ENCODE measurements around the gene HMGXB4.

HMGXB4 gene

DNA sequence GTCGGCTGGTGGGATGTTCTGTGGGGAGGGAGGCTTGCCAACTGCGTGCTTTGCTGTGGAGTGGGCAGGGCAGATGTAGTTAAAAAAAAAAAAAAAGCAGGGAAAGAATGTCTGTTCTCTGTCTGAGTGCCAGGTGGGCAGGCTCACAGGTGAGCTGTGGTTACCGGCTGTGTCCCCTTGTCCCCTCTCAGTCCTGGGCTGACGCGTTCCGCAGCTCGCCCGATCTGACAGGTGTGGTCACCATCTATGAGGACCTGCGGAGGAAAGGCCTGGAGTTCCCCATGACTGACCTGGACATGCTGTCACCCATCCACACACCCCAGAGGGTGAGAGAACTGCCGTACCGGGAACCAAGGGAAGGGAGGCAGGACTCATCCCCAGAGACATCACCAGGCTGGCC is 66.0 kb downstream of the HMGXB4 start:
- H2AFZ ChIP-seq (ENCODE audit: low read length): no peak overlapping the region
- no peak overlapping the region for H3K9ac ChIP-seq (ENCODE audit: low read length)
- no peaks in the 10 kb centered on the region for H3K9me2 ChIP-seq (replicated peaks; ENCODE audit: insufficient read depth, low read length)
- TF ChIP-seq EZH2phosphoT487 (IDR thresholded peaks at IDR 0.05; ENCODE audit: low read length): no peak
- TF ChIP-seq, protein P1, sequence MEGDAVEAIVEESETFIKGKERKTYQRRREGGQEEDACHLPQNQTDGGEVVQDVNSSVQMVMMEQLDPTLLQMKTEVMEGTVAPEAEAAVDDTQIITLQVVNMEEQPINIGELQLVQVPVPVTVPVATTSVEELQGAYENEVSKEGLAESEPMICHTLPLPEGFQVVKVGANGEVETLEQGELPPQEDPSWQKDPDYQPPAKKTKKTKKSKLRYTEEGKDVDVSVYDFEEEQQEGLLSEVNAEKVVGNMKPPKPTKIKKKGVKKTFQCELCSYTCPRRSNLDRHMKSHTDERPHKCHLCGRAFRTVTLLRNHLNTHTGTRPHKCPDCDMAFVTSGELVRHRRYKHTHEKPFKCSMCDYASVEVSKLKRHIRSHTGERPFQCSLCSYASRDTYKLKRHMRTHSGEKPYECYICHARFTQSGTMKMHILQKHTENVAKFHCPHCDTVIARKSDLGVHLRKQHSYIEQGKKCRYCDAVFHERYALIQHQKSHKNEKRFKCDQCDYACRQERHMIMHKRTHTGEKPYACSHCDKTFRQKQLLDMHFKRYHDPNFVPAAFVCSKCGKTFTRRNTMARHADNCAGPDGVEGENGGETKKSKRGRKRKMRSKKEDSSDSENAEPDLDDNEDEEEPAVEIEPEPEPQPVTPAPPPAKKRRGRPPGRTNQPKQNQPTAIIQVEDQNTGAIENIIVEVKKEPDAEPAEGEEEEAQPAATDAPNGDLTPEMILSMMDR (IDR thresholded peaks at IDR 0.05; ENCODE audit: low read length): no peak
- TF ChIP-seq EZH2 (optimal IDR thresholded peaks at IDR 0.05; ENCODE audit: low read depth, low read length): no peak
- H3K27me3 ChIP-seq (replicated peaks; ENCODE audit: insufficient read depth, low read length): no peaks in the 10 kb centered on the region
- no peaks in the 10 kb centered on the region for H4K20me1 ChIP-seq (ENCODE audit: insufficient read depth, low read length)
- no peaks in the 10 kb centered on the region for H3K4me1 ChIP-seq (ENCODE audit: low read length)
- DNase-seq: no peak
- no peaks in the 10 kb centered on the region for H3K9me3 ChIP-seq (replicated peaks; ENCODE audit: insufficient read depth, low read length)
- no peak overlapping the region for H3K27ac ChIP-seq (ENCODE audit: low read length)
- H3K36me3 ChIP-seq (replicated peaks; ENCODE audit: insufficient read depth, low read length): no peaks in the 10 kb centered on the region
- H3K4me2 ChIP-seq (ENCODE audit: low read depth, low read length): no peak overlapping the region
- H3F3A ChIP-seq (ENCODE audit: insufficient read depth, low read length): no peaks in the 10 kb centered on the region
- H3K4me3 ChIP-seq (ENCODE audit: low read length): no peak overlapping the region
- H3K79me2 ChIP-seq (ENCODE audit: low read length): no peaks in the 10 kb centered on the region

DNA sequence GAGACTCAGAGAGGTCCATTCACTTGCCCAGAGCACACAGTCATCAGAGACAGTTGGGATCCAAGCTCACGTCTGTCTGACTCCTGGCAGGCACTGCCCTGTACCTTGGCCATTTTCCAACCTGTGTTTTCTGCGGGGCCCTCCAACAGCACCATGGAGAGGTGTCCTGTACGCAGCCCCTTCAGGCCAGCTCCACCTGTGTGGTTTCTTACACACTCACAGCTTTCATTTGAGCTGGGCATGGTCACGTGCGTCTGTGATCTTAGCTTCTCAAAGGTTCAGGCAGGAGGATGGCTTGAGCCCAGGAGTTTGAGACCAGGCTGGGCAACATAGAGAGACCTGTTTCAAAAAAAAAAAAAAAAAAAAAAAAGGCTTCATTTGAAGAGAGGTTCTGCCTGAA is 66.8 kb downstream of the HMGXB4 start:
- no peaks in the 10 kb centered on the region for H3K36me3 ChIP-seq (replicated peaks; ENCODE audit: insufficient read depth, low read length)
- no peak overlapping the region for H3K4me3 ChIP-seq (ENCODE audit: low read length)
- TF ChIP-seq EZH2 (optimal IDR thresholded peaks at IDR 0.05; ENCODE audit: low read depth, low read length): no peak
- TF ChIP-seq EZH2phosphoT487 (IDR thresholded peaks at IDR 0.05; ENCODE audit: low read length): no peak
- TF ChIP-seq, protein P1 (IDR thresholded peaks at IDR 0.05; ENCODE audit: low read length): no peak
- no peak for DNase-seq
- H3K79me2 ChIP-seq (ENCODE audit: low read length): no peaks in the 10 kb centered on the region
- H3K9ac ChIP-seq (ENCODE audit: low read length): no peak overlapping the region
- H3K4me1 ChIP-seq (ENCODE audit: low read length): no peaks in the 10 kb centered on the region
- no peaks in the 10 kb centered on the region for H3K9me2 ChIP-seq (replicated peaks; ENCODE audit: insufficient read depth, low read length)
- no peak overlapping the region for H2AFZ ChIP-seq (ENCODE audit: low read length)
- H3K27me3 ChIP-seq (replicated peaks; ENCODE audit: insufficient read depth, low read length): no peaks in the 10 kb centered on the region
- H3K4me2 ChIP-seq (ENCODE audit: low read depth, low read length): no peak overlapping the region
- no peaks in the 10 kb centered on the region for H3K9me3 ChIP-seq (replicated peaks; ENCODE audit: insufficient read depth, low read length)
- no peaks in the 10 kb centered on the region for H4K20me1 ChIP-seq (ENCODE audit: insufficient read depth, low read length)
- no peak overlapping the region for H3K27ac ChIP-seq (ENCODE audit: low read length)
- H3F3A ChIP-seq (ENCODE audit: insufficient read depth, low read length): no peaks in the 10 kb centered on the region

DNA sequence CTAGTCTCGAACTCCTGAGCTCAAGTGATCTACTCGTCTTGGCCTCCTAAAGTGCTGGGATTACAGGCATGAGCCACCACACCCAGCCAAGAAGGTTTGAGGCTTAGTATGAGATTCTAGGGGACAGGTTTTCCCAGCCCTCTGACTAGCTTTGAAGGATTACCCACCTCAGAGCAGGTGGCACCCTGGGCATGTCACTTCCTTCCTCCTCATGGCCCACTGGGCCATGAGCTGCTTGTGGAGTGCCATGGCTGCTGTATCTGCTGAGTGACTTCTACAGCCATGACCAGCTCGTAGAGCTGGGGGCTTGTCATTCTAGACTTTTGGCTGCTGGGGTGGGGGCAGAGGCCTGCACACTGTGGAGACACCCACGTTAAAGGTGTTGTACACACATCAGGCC is 67.5 kb downstream of the HMGXB4 start:
- Histone ChIP-seq H3K4me1 (ENCODE audit: low read length) (no peaks in the 10 kb centered on the region), H3F3A (ENCODE audit: insufficient read depth, low read length) (no peaks in the 10 kb centered on the region), H3K9me3 (replicated peaks; ENCODE audit: insufficient read depth, low read length) (no peaks in the 10 kb centered on the region), H3K36me3 (replicated peaks; ENCODE audit: insufficient read depth, low read length) (no peaks in the 10 kb centered on the region), H4K20me1 (ENCODE audit: insufficient read depth, low read length) (no peaks in the 10 kb centered on the region), H3K9ac (ENCODE audit: low read length) (no peak overlapping the region), H3K4me3 (ENCODE audit: low read length) (no peak overlapping the region), H3K9me2 (replicated peaks; ENCODE audit: insufficient read depth, low read length) (no peaks in the 10 kb centered on the region), H3K27me3 (replicated peaks; ENCODE audit: insufficient read depth, low read length) (no peaks in the 10 kb centered on the region), H3K27ac (ENCODE audit: low read length) (no peak overlapping the region), H2AFZ (ENCODE audit: low read length) (no peak overlapping the region), H3K79me2 (ENCODE audit: low read length) (no peaks in the 10 kb centered on the region), H3K4me2 (ENCODE audit: low read depth, low read length) (no peak overlapping the region)
- TF ChIP-seq EZH2 (optimal IDR thresholded peaks at IDR 0.05; ENCODE audit: low read depth, low read length): no peak
- TF ChIP-seq, protein P1 (IDR thresholded peaks at IDR 0.05; ENCODE audit: low read length): no peak
- no peak for DNase-seq

Measured in MM.1S (cell line).